Measurements from ENCODE around the gene DUSP16. TPM values are rescaled to one million over a fixed set of nuclear protein-coding genes. Genes with fewer than 3 reads are reported as not detected.

DUSP16 gene
- total RNA-seq, 1 donor from 2014 or later: 26.1 TPM

- no peak overlapping the region for H3K4me3 ChIP-seq
- no peaks in the 10 kb centered on the region for H3K9me3 ChIP-seq (ENCODE audit: low read depth)
- Mint-ChIP-seq H3K27me3 (ENCODE audit: insufficient read depth, low read depth) (no peaks in the 10 kb centered on the region), H3K4me1 (no peaks in the 10 kb centered on the region), H3K36me3 (peaks cover 8% of the 10 kb centered on the region), H3K4me3 (no peak overlapping the region), H3K9me3 (no peaks in the 10 kb centered on the region), H3K27ac (no peak overlapping the region)
- no peaks in the 10 kb centered on the region for H3F3A ChIP-seq (ENCODE audit: low read depth)
- H3K36me3 ChIP-seq: no peaks in the 10 kb centered on the region
- H3K4me1 ChIP-seq: peaks cover 3% of the 10 kb centered on the region
- no peaks in the 10 kb centered on the region for H3K27me3 ChIP-seq
- H3K27ac ChIP-seq: no peak overlapping the region
- no peak overlapping the region for H3K9ac ChIP-seq
- no peaks in the 10 kb centered on the region for H4K20me1 ChIP-seq (ENCODE audit: low read depth)
- H3K4me2 ChIP-seq: no peak overlapping the region
- H3K79me2 ChIP-seq (ENCODE audit: low read depth): no peaks in the 10 kb centered on the region
- TF ChIP-seq CTCF (IDR thresholded peaks at IDR 0.05) (no peak), EZH2phosphoT487 (IDR thresholded peaks at IDR 0.05) (no peak), EZH2 (IDR thresholded peaks at IDR 0.05) (no peak)
- H2AFZ ChIP-seq (replicated peaks): no peak overlapping the region
- no peak for DNase-seq (ENCODE audit: low spot score)
Measured at GRCh38 chr12:12487490-12487889, 75.2 kb downstream of the DUSP16 start.

- no peak overlapping the region for H3K27ac Mint-ChIP-seq
- H3K79me2 ChIP-seq (ENCODE audit: low read depth): no peaks in the 10 kb centered on the region
- TF ChIP-seq EZH2phosphoT487 (IDR thresholded peaks at IDR 0.05) (no peak), EZH2 (IDR thresholded peaks at IDR 0.05) (no peak), CTCF (IDR thresholded peaks at IDR 0.05) (no peak)
- no peak for DNase-seq (ENCODE audit: low spot score)
- H3K27ac ChIP-seq: no peak overlapping the region
- H3K4me1 Mint-ChIP-seq: no peaks in the 10 kb centered on the region
- no peak overlapping the region for H3K9ac ChIP-seq
- H3K36me3 Mint-ChIP-seq: peaks cover 10% of the 10 kb centered on the region
- no peak overlapping the region for H2AFZ ChIP-seq (replicated peaks)
- H3K36me3 ChIP-seq: no peaks in the 10 kb centered on the region
- H3K9me3 ChIP-seq (ENCODE audit: low read depth): no peaks in the 10 kb centered on the region
- no peak overlapping the region for H3K4me3 Mint-ChIP-seq
- no peaks in the 10 kb centered on the region for H3K9me3 Mint-ChIP-seq
- peaks cover 1% of the 10 kb centered on the region for H3F3A ChIP-seq (ENCODE audit: low read depth)
- no peaks in the 10 kb centered on the region for H4K20me1 ChIP-seq (ENCODE audit: low read depth)
- no peaks in the 10 kb centered on the region for H3K27me3 ChIP-seq
- peaks cover 3% of the 10 kb centered on the region for H3K4me1 ChIP-seq
- H3K4me3 ChIP-seq: no peak overlapping the region
- H3K4me2 ChIP-seq: no peak overlapping the region
- no peaks in the 10 kb centered on the region for H3K27me3 Mint-ChIP-seq (ENCODE audit: insufficient read depth, low read depth)
Measured at GRCh38 chr12:12486661-12487240, 75.9 kb downstream of the DUSP16 start.

GRCh38 chr12:12483438-12483837 is 79.2 kb downstream of the DUSP16 start:
- Mint-ChIP-seq H3K27ac (no peak overlapping the region), H3K9me3 (no peaks in the 10 kb centered on the region), H3K4me1 (no peaks in the 10 kb centered on the region), H3K4me3 (no peak overlapping the region), H3K27me3 (ENCODE audit: insufficient read depth, low read depth) (peaks cover 2% of the 10 kb centered on the region), H3K36me3 (peaks cover 17% of the 10 kb centered on the region)
- peaks cover 3% of the 10 kb centered on the region for H3F3A ChIP-seq (ENCODE audit: low read depth)
- no peak overlapping the region for H2AFZ ChIP-seq (replicated peaks)
- no peaks in the 10 kb centered on the region for H4K20me1 ChIP-seq (ENCODE audit: low read depth)
- H3K9ac ChIP-seq: no peak overlapping the region
- no peak overlapping the region for H3K4me3 ChIP-seq
- no peak for TF ChIP-seq EZH2phosphoT487 (IDR thresholded peaks at IDR 0.05)
- no peak for TF ChIP-seq CTCF (IDR thresholded peaks at IDR 0.05)
- no peak for TF ChIP-seq EZH2 (IDR thresholded peaks at IDR 0.05)
- no peaks in the 10 kb centered on the region for H3K9me3 ChIP-seq (ENCODE audit: low read depth)
- no peaks in the 10 kb centered on the region for H3K79me2 ChIP-seq (ENCODE audit: low read depth)
- no peaks in the 10 kb centered on the region for H3K36me3 ChIP-seq
- no peak overlapping the region for H3K4me2 ChIP-seq
- no peaks in the 10 kb centered on the region for H3K27me3 ChIP-seq
- peaks cover 3% of the 10 kb centered on the region for H3K4me1 ChIP-seq
- H3K27ac ChIP-seq: no peak overlapping the region
- no peak for DNase-seq (ENCODE audit: low spot score)

Measured in neural progenitor cell (in vitro differentiated cells).